BLaER1 (cell line): ENCODE results near the gene GPATCH8.

Source experiments
- H3K27ac ChIP-seq: shearing (Covaris generic); formaldehyde crosslinking; 2 replicates; pipeline ENCODE4 v1.8.1; 2022
- H3K27me3 ChIP-seq: shearing (Covaris generic); formaldehyde crosslinking; 2 replicates; pipeline ENCODE4 v1.8.1; 2022
- H3K36me3 ChIP-seq: shearing (Covaris generic); formaldehyde crosslinking; 2 replicates; pipeline ENCODE4 v1.8.1; 2022
- H3K4me1 ChIP-seq: shearing (Covaris generic); formaldehyde crosslinking; 2 replicates; pipeline ENCODE4 v1.8.1; 2022
- H3K4me2 ChIP-seq: shearing (Covaris generic); formaldehyde crosslinking; 2 replicates; pipeline ENCODE4 v1.8.1; 2022
- H3K4me3 ChIP-seq: shearing (Covaris generic); formaldehyde crosslinking; 2 replicates; pipeline ENCODE4 v1.8.1; 2022
- H3K9ac ChIP-seq: shearing (Covaris generic); formaldehyde crosslinking; 2 replicates; pipeline ENCODE4 v1.8.1; 2022
- H3K9me3 ChIP-seq: shearing (Covaris generic); formaldehyde crosslinking; 2 replicates; pipeline ENCODE4 v1.8.1; 2022
- H4K20me1 ChIP-seq: shearing (Covaris generic); formaldehyde crosslinking; 2 replicates; pipeline ENCODE4 v1.8.1; 2022
- Cebpa-rat ChIP-seq: shearing (Covaris generic); IDR thresholded peaks from 2 replicates; pipeline ENCODE4 v1.8.1; 2022

GPATCH8 gene

GRCh38 chr17:44350733-44351226 is 152.4 kb downstream of the GPATCH8 start:
- H3K4me3 ChIP-seq: no peak overlapping the region
- H3K4me2 ChIP-seq: no peak overlapping the region
- H3K27ac ChIP-seq: no peak overlapping the region
- peaks cover 31% of the 10 kb centered on the region for H3K27me3 ChIP-seq
- H3K9me3 ChIP-seq: no peaks in the 10 kb centered on the region
- peaks cover 79% of the 10 kb centered on the region for H4K20me1 ChIP-seq
- H3K36me3 ChIP-seq: peaks cover 51% of the 10 kb centered on the region
- peaks cover 62% of the 10 kb centered on the region for H3K4me1 ChIP-seq
- no peak overlapping the region for H3K9ac ChIP-seq
- no peak for TF ChIP-seq Cebpa-rat

- no peaks in the 10 kb centered on the region for H3K9me3 ChIP-seq
- H3K9ac ChIP-seq: no peak overlapping the region
- peaks cover 26% of the 10 kb centered on the region for H3K27me3 ChIP-seq
- H3K27ac ChIP-seq: 0 out of 2 replicates have a peak overlapping the region, but pooled peaks have one; percentile 9
- peaks cover 55% of the 10 kb centered on the region for H3K4me1 ChIP-seq
- H3K36me3 ChIP-seq: peaks cover 42% of the 10 kb centered on the region
- H3K4me3 ChIP-seq: no peak overlapping the region
- H4K20me1 ChIP-seq: peaks cover 67% of the 10 kb centered on the region
- TF ChIP-seq Cebpa-rat: no peak
- H3K4me2 ChIP-seq: peak overlapping the region; percentile 92; the same call in 1 of the 2 replicates
These were observed 153.6 kb downstream of the GPATCH8 start for GRCh38 chr17:44349553-44350070.

- peaks cover 20% of the 10 kb centered on the region for H3K27me3 ChIP-seq
- H3K4me2 ChIP-seq: peak overlapping the region; percentile 92
- no peak overlapping the region for H3K4me3 ChIP-seq
- H3K27ac ChIP-seq: peak overlapping the region; percentile 62
- no peak for TF ChIP-seq Cebpa-rat
- H3K9ac ChIP-seq: no peak overlapping the region
- H3K36me3 ChIP-seq: peaks cover 42% of the 10 kb centered on the region
- H4K20me1 ChIP-seq: peaks cover 64% of the 10 kb centered on the region
- peaks cover 56% of the 10 kb centered on the region for H3K4me1 ChIP-seq
- H3K9me3 ChIP-seq: no peaks in the 10 kb centered on the region
These were observed 154.2 kb downstream of the GPATCH8 start for GRCh38 chr17:44348988-44349364.

GRCh38 chr17:44348234-44348987 is 154.8 kb downstream of the GPATCH8 start:
- H3K4me1 ChIP-seq: peaks cover 52% of the 10 kb centered on the region
- H3K4me3 ChIP-seq: no peak overlapping the region
- H3K27me3 ChIP-seq: peaks cover 14% of the 10 kb centered on the region
- no peak for TF ChIP-seq Cebpa-rat
- H3K9me3 ChIP-seq: no peaks in the 10 kb centered on the region
- H3K27ac ChIP-seq: peak overlapping the region; percentile 62
- H3K4me2 ChIP-seq: peak overlapping the region; percentile 92
- H4K20me1 ChIP-seq: peaks cover 59% of the 10 kb centered on the region
- H3K9ac ChIP-seq: peak overlapping the region; percentile 12; the same call in 1 of the 2 replicates
- H3K36me3 ChIP-seq: peaks cover 42% of the 10 kb centered on the region
